RWPE2 (cell line): ENCODE data around the gene HBB.

Source experiments
- ATAC-seq: fragments of 200-7000 bp; cut with Tn5 transposase; 3 replicates; pipeline ENCODE4 v1.9.1; 2021; ENCODE audit warnings: low read depth
- DNase-seq: peaks from one replicate; pipeline ENCODE4 v3.0.0-alpha.2; 2020; ENCODE audit warnings: low spot score
- H3K27ac ChIP-seq: fragments of 450-650 bp; 2 replicates; pipeline ENCODE4 v1.5.1; 2017; ENCODE audit warnings: mild to moderate bottlenecking; ENCODE audit not compliant: poor library complexity, severe bottlenecking
- H3K27me3 ChIP-seq: fragments of 250-450 bp; sonication (Bioruptor Pico); 2 replicates; pipeline ENCODE4 v1.5.1; 2021; ENCODE audit warnings: mild to moderate bottlenecking, moderate library complexity; ENCODE audit not compliant: insufficient read depth, poor library complexity, severe bottlenecking
- H3K36me3 ChIP-seq: fragments of 250-450 bp; sonication (Bioruptor Pico); 2 replicates; pipeline ENCODE4 v1.5.1; 2020; ENCODE audit warnings: low read depth, mild to moderate bottlenecking, moderate library complexity
- H3K4me1 ChIP-seq: fragments of 250-450 bp; sonication (Bioruptor Pico); 2 replicates; pipeline ENCODE4 v1.5.1; 2021; ENCODE audit warnings: mild to moderate bottlenecking, moderate library complexity; ENCODE audit not compliant: insufficient read depth, poor library complexity, severe bottlenecking
- H3K4me3 ChIP-seq: fragments of 250-450 bp; sonication (Bioruptor Pico); 2 replicates; pipeline ENCODE4 v1.5.1; 2021; ENCODE audit warnings: mild to moderate bottlenecking, moderate library complexity; ENCODE audit not compliant: severe bottlenecking
- H3K9me3 ChIP-seq: fragments of 250-450 bp; sonication (Bioruptor Pico); 2 replicates; pipeline ENCODE4 v1.5.1; 2021; ENCODE audit warnings: mild to moderate bottlenecking, moderate library complexity; ENCODE audit not compliant: severe bottlenecking
- CTCF ChIP-seq: fragments of 450-650 bp; IDR thresholded peaks from one replicate; pipeline ENCODE4 v1.5.1; 2017; ENCODE audit warnings: mild to moderate bottlenecking, moderate library complexity; ENCODE audit not compliant: poor library complexity, severe bottlenecking

HBB gene

GRCh38 chr11:5228124-5228523 lies 1.3 kb upstream of the HBB start:
- no peak for ATAC-seq
- no peak overlapping the region for H3K4me3 ChIP-seq
- H3K4me1 ChIP-seq, result no peaks in the 10 kb centered on the region
- no peaks in the 10 kb centered on the region for H3K36me3 ChIP-seq
- no peaks in the 10 kb centered on the region for H3K9me3 ChIP-seq
- DNase-seq, result no peak
- no peak for TF ChIP-seq CTCF
- H3K27ac ChIP-seq, result no peak overlapping the region
- H3K27me3 ChIP-seq, result no peaks in the 10 kb centered on the region

- Histone ChIP-seq H3K4me3 (no peak overlapping the region), H3K36me3 (no peaks in the 10 kb centered on the region), H3K4me1 (no peaks in the 10 kb centered on the region), H3K9me3 (no peaks in the 10 kb centered on the region), H3K27ac (no peak overlapping the region), H3K27me3 (no peaks in the 10 kb centered on the region)
- no peak for DNase-seq
- TF ChIP-seq CTCF, result no peak
- ATAC-seq, result no peak
These were observed 810 bp upstream of the HBB start for GRCh38 chr11:5227681-5228080.

DNA sequence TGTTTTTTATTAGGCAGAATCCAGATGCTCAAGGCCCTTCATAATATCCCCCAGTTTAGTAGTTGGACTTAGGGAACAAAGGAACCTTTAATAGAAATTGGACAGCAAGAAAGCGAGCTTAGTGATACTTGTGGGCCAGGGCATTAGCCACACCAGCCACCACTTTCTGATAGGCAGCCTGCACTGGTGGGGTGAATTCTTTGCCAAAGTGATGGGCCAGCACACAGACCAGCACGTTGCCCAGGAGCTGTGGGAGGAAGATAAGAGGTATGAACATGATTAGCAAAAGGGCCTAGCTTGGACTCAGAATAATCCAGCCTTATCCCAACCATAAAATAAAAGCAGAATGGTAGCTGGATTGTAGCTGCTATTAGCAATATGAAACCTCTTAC lies 1.4 kb downstream of the HBB start:
- Histone ChIP-seq H3K4me3 (no peak overlapping the region), H3K9me3 (no peaks in the 10 kb centered on the region), H3K4me1 (no peaks in the 10 kb centered on the region), H3K36me3 (no peaks in the 10 kb centered on the region), H3K27me3 (no peaks in the 10 kb centered on the region), H3K27ac (no peak overlapping the region)
- no peak for TF ChIP-seq CTCF
- ATAC-seq (no peak), DNase-seq (no peak)

DNA sequence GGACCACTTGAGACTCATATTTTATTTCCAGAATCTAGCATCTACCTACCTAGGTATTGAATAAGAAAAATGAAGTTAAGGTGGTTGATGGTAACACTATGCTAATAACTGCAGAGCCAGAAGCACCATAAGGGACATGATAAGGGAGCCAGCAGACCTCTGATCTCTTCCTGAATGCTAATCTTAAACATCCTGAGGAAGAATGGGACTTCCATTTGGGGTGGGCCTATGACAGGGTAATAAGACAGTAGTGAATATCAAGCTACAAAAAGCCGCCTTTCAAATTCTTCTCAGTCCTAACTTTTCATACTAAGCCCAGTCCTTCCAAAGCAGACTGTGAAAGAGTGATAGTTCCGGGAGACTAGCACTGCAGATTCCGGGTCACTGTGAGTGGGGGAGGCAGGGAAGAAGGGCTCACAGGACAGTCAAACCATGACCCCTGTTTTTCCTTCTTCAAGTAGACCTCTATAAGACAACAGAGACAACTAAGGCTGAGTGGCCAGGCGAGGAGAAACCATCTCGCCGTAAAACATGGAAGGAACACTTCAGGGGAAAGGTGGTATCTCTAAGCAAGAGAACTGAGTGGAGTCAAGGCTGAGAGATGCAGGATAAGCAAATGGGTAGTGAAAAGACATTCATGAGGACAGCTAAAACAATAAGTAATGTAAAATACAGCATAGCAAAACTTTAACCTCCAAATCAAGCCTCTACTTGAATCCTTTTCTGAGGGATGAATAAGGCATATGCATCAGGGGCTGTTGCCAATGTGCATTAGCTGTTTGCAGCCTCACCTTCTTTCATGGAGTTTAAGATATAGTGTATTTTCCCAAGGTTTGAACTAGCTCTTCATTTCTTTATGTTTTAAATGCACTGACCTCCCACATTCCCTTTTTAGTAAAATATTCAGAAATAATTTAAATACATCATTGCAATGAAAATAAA lies 2.1 kb downstream of the HBB start:
- no peak for TF ChIP-seq CTCF
- no peak overlapping the region for H3K27ac ChIP-seq
- no peaks in the 10 kb centered on the region for H3K27me3 ChIP-seq
- ATAC-seq (no peak), DNase-seq (no peak)
- H3K9me3 ChIP-seq, result no peaks in the 10 kb centered on the region
- H3K4me1 ChIP-seq, result no peaks in the 10 kb centered on the region
- H3K36me3 ChIP-seq, result no peaks in the 10 kb centered on the region
- H3K4me3 ChIP-seq, result no peak overlapping the region

- Histone ChIP-seq H3K36me3 (no peaks in the 10 kb centered on the region), H3K27me3 (no peaks in the 10 kb centered on the region), H3K4me3 (no peak overlapping the region), H3K27ac (no peak overlapping the region), H3K4me1 (no peaks in the 10 kb centered on the region), H3K9me3 (no peaks in the 10 kb centered on the region)
- ATAC-seq (no peak), DNase-seq (no peak)
- TF ChIP-seq CTCF, result no peak
These were observed 3.2 kb downstream of the HBB start for GRCh38 chr11:5223686-5224085.
